Fibroblast of skin of right biceps (primary cell): ENCODE measurements around the gene TCAP.
"Not testable (repeated sequence)": the region's sequence is repeated elsewhere in the genome, so short reads cannot be mapped to it uniquely, and the experiment has no call there.

Source experiments
- DNase-seq: peaks from one replicate; pipeline ENCODE4 v3.0.0-alpha.2; 2013

The TCAP gene

GRCh38 chr17:39706383-39706782 is 41.2 kb downstream of the TCAP start:
- no peak for DNase-seq

- no peak for DNase-seq
Measured at GRCh38 chr17:39706921-39707337, 41.8 kb downstream of the TCAP start.

- no peak for DNase-seq
Measured at GRCh38 chr17:39709319-39709997, 44.3 kb downstream of the TCAP start.

- DNase-seq = no peak
Measured at GRCh38 chr17:39709998-39710964, 45.1 kb downstream of the TCAP start.

DNA sequence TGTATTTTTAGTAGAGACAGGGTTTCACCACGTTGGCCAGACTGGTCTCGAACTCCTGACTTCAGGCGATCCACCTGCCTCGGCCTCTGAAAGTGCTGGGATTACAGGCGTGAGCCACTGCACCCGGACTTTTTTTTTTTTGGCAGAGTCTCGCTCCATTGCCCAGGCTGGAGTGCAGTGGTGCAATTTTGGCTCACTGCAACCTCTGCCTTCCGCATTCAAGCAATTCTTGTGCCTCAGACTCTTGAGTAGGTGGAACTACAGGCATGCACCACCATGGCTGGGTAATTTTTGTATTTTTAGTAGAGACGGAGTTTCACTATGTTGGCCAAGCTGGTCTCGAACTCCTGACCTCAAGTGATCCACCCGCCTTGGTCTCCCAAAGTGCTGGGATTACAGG is 45.9 kb downstream of the TCAP start:
- not testable (repeated sequence) for DNase-seq

GRCh38 chr17:39711851-39712250 is 46.7 kb downstream of the TCAP start:
- DNase-seq = no peak

DNA sequence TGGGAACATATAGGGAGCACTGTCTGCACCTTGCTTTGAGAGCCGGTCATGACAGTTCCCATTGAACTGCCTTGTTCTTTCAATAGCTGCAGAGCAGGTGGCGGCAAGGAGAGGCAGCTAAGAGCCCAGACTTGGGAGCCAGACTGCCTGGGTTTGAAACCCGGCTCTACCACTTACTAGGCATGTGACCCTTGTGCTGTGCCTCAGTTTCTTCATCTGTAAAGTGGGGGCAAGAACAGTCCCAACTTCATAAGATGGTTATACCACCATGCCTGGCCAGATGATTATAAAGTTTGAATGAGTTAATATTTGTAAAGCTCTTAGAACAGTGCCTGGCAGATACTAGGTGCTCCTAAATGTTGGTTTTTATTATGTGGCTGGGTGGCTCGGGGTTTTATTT is 49.1 kb downstream of the TCAP start:
- no peak for DNase-seq

- DNase-seq = no peak
Measured at GRCh38 chr17:39715375-39716072, 50.4 kb downstream of the TCAP start.
